IMR-90 (cell line): Measurements from ENCODE around the gene PCSK5. TPM values are rescaled to one million over a fixed set of nuclear protein-coding genes. Genes with fewer than 3 reads are reported as not detected.

ENCODE experiments used
- ATAC-seq: fragments of 200-7000 bp; cut with Tn5 transposase; 2 replicates; pipeline ENCODE4 v1.9.1; 2020; ENCODE audit warnings: low read depth, mild to moderate bottlenecking, moderate library complexity
- BruUV-seq: library from RNA; stranded (reverse); fragments of 400-500 nt; replicated peaks from 2 replicates; lab custom pipeline; 2021; lab: Mats Ljungman, UMichigan
- CTCF ChIA-PET: fragments of 300-600 bp; formaldehyde crosslinking; extraction: SDS; loops from one replicate; lab custom pipeline; 2021; ENCODE audit warnings: antibody characterized with exemption; lab: Yijun Ruan, JAX
- POLR2A ChIA-PET: fragments of 300-600 bp; sonication (Branson Sonifier 250); formaldehyde crosslinking; loops from one replicate; lab custom pipeline; 2022; ENCODE audit warnings: antibody characterized with exemption; ENCODE audit not compliant: unreplicated experiment; lab: Charles Lee
- DNase-seq: peaks from one replicate; pipeline ENCODE4 v3.0.0; 2013
- H2AFZ ChIP-seq: replicated peaks from 2 replicates; pipeline ENCODE3; 2013; ENCODE audit warnings: low read length, mild to moderate bottlenecking; ENCODE audit not compliant: poor library complexity
- H2AK5ac ChIP-seq: 2 replicates; pipeline ENCODE4 v1.6.1; 2013; ENCODE audit warnings: low read depth, low read length, inconsistent platforms
- H2AK9ac ChIP-seq: replicated peaks from 2 replicates; pipeline ENCODE3; 2013; ENCODE audit warnings: mild to moderate bottlenecking, low read depth, low read length, moderate library complexity; ENCODE audit not compliant: poor library complexity
- H2BK120ac ChIP-seq: 2 replicates; pipeline ENCODE4 v1.6.1; 2013; ENCODE audit warnings: low read depth, low read length, inconsistent platforms
- H2BK15ac ChIP-seq: 3 replicates; pipeline ENCODE4 v1.6.1; 2013; ENCODE audit warnings: low read depth, low read length, inconsistent platforms
- H2BK20ac ChIP-seq: 2 replicates; pipeline ENCODE4 v1.6.1; 2013; ENCODE audit warnings: low read depth, mild to moderate bottlenecking, inconsistent platforms, low read length, moderate library complexity
- H2BK5ac ChIP-seq: 2 replicates; pipeline ENCODE4 v1.6.1; 2013; ENCODE audit warnings: mild to moderate bottlenecking, low read depth, low read length, inconsistent platforms; ENCODE audit not compliant: poor library complexity, severe bottlenecking
- H3K14ac ChIP-seq: replicated peaks from 2 replicates; pipeline ENCODE4 v1.6.1; 2013; ENCODE audit warnings: low read depth, low read length, inconsistent platforms
- H3K18ac ChIP-seq: 2 replicates; pipeline ENCODE4 v1.6.1; 2013; ENCODE audit warnings: low read depth, low read length, control low read depth
- H3K23ac ChIP-seq: 2 replicates; pipeline ENCODE4 v1.6.1; 2013; ENCODE audit warnings: low read depth, low read length, inconsistent platforms
- H3K27ac ChIP-seq: 2 replicates; pipeline ENCODE4 v1.5.1; 2013; ENCODE audit warnings: mild to moderate bottlenecking, control low read depth, low read length; ENCODE audit not compliant: insufficient read depth
- H3K27me3 ChIP-seq: 2 replicates; pipeline ENCODE4 v1.6.1; 2013; ENCODE audit warnings: low read length; ENCODE audit not compliant: control insufficient read depth, insufficient read depth
- H3K36me3 ChIP-seq: 2 replicates; pipeline ENCODE4 v1.6.1; 2013; ENCODE audit warnings: low read length, mixed read lengths; ENCODE audit not compliant: control insufficient read depth, insufficient read depth
- H3K4ac ChIP-seq: 2 replicates; pipeline ENCODE4 v1.6.1; 2013; ENCODE audit warnings: low read depth, low read length, inconsistent platforms
- H3K4me1 ChIP-seq: 2 replicates; pipeline ENCODE4 v1.6.1; 2013; ENCODE audit warnings: low read length, mixed read lengths; ENCODE audit not compliant: control insufficient read depth, insufficient read depth
- H3K4me2 ChIP-seq: 2 replicates; pipeline ENCODE4 v1.6.1; 2013; ENCODE audit warnings: low read depth, mild to moderate bottlenecking, control low read depth, low read length, moderate library complexity
- H3K4me3 ChIP-seq: 2 replicates; pipeline ENCODE4 v1.5.1; 2013; ENCODE audit warnings: low read depth, mild to moderate bottlenecking, control low read depth, low read length, moderate library complexity; ENCODE audit not compliant: insufficient read depth
- H3K56ac ChIP-seq: 2 replicates; pipeline ENCODE4 v1.6.1; 2013; ENCODE audit warnings: low read length, inconsistent platforms; ENCODE audit not compliant: insufficient read depth; ENCODE audit errors: extremely low read depth
- H3K79me1 ChIP-seq, 2 experiments: 2 replicates each; pipeline ENCODE4 v1.6.1; 2013; ENCODE audit warnings: low read length in 2 of 2, inconsistent platforms in 1 of 2, low read depth in 1 of 2
- H3K9ac ChIP-seq: 2 replicates; pipeline ENCODE4 v1.6.1; 2013; ENCODE audit warnings: low read depth, low read length, control low read depth
- H3K9me1 ChIP-seq: 2 replicates; pipeline ENCODE4 v1.6.1; 2013; ENCODE audit warnings: low read length, inconsistent platforms; ENCODE audit not compliant: insufficient read depth
- H3K9me3 ChIP-seq: 2 replicates; pipeline ENCODE4 v1.6.1; 2013; ENCODE audit warnings: low read length; ENCODE audit not compliant: control insufficient read depth, insufficient read depth
- H4K20me1 ChIP-seq: 2 replicates; pipeline ENCODE4 v1.6.1; 2013; ENCODE audit warnings: low read length, inconsistent platforms; ENCODE audit not compliant: insufficient read depth
- H4K5ac ChIP-seq: 2 replicates; pipeline ENCODE4 v1.6.1; 2013; ENCODE audit warnings: mild to moderate bottlenecking, low read depth, low read length, control low read depth
- H4K8ac ChIP-seq, 2 experiments: 2 replicates each; pipeline ENCODE4 v1.6.1; 2013; ENCODE audit warnings: low read depth in 2 of 2, low read length in 2 of 2, control low read depth in 1 of 2, inconsistent platforms in 1 of 2
- H4K91ac ChIP-seq: 2 replicates; pipeline ENCODE4 v1.6.1; 2013; ENCODE audit warnings: low read depth, low read length, inconsistent platforms; ENCODE audit not compliant: insufficient read depth
- BHLHE40 ChIP-seq: fragments of 150-350 bp; IDR thresholded peaks from 2 replicates; pipeline ENCODE4 v1.6.1; 2016; ENCODE audit warnings: mild to moderate bottlenecking, low read depth, low read length
- CEBPB ChIP-seq: IDR thresholded peaks from 2 replicates; pipeline ENCODE4 v1.6.1; 2012; ENCODE audit warnings: low read depth, low read length, improper control_type of control experiment
- CHD1 ChIP-seq: IDR thresholded peaks from 2 replicates; pipeline ENCODE4 v1.6.1; 2012; ENCODE audit warnings: low read depth, low read length, improper control_type of control experiment
- FOS ChIP-seq: fragments of 150-350 bp; IDR thresholded peaks from 2 replicates; pipeline ENCODE4 v1.6.1; 2016; ENCODE audit warnings: low read depth, low read length
- MAFK ChIP-seq: IDR thresholded peaks from 2 replicates; pipeline ENCODE4 v1.6.1; 2012; ENCODE audit warnings: low read depth, low read length, improper control_type of control experiment
- MAZ ChIP-seq: IDR thresholded peaks from 2 replicates; pipeline ENCODE4 v1.6.1; 2012; ENCODE audit warnings: low read depth, mild to moderate bottlenecking, low read length, improper control_type of control experiment, moderate library complexity, borderline replicate concordance
- MXI1 ChIP-seq: IDR thresholded peaks from 2 replicates; pipeline ENCODE4 v1.6.1; 2012; ENCODE audit warnings: low read depth, mild to moderate bottlenecking, low read length, moderate library complexity, borderline replicate concordance
- NFE2L2 ChIP-seq: fragments of 150-350 bp; IDR thresholded peaks from 2 replicates; pipeline ENCODE4 v1.6.1; 2016; ENCODE audit warnings: low read depth, mild to moderate bottlenecking, low read length
- RAD21 ChIP-seq: IDR thresholded peaks from 2 replicates; pipeline ENCODE4 v1.6.1; 2012; ENCODE audit warnings: low read length, improper control_type of control experiment
- RFX5 ChIP-seq: IDR thresholded peaks from 2 replicates; pipeline ENCODE4 v1.8.0; 2012; ENCODE audit warnings: low read depth, mild to moderate bottlenecking, low read length, moderate library complexity
- WGBS, 2 experiments: methylation state at CpG; one replicate each; pipeline versions ENCODE4 v1.1.5 to v1.1.7; 2013; ENCODE audit warnings: missing lambda C conversion rate in 2 of 2; ENCODE audit not compliant: insufficient read length in 1 of 2; ENCODE audit errors: extremely low coverage in 2 of 2; 5-methylcytosine and 5-hydroxymethylcytosine counted together
- dilution Hi-C: fragments of 300-500 bp; cut with HindIII; formaldehyde crosslinking; loops from one replicate; pipeline ENCODE4 v1.14.3; 2018; ENCODE audit warnings: low sequenced_read_pairs; ENCODE audit not compliant: unreplicated experiment
- in situ Hi-C: fragments of 300-500 bp; cut with MboI; formaldehyde crosslinking; loops from 3 replicates; pipeline ENCODE4 v1.14.3; 2019; ENCODE audit warnings: low sequenced_read_pairs, inconsistent platforms, mixed read lengths
- intact Hi-C: fragments of 100-400 bp; cut with micrococcal nuclease; formaldehyde crosslinking; loops from 2 replicates; pipeline ENCODE4 v1.10.0; 2022
- polyA plus RNA-seq, 3 experiments: library from polyadenylated mRNA; depleted of rRNA; stranded (reverse); fragments of >200 nt; gene quantifications; 2 replicates each; pipeline ENCODE4 v1.2.3, GENCODE V29; 2012; ENCODE audit warnings: low replicate concordance in 1 of 3
- total RNA-seq: library from RNA; depleted of rRNA; stranded (reverse); fragments of >200 nt; gene quantifications from 2 replicates; pipeline ENCODE4 v1.2.3, GENCODE V29; 2012
- TF ChIP-seq, protein P1 (sequence below): fragments of 150-350 bp; IDR thresholded peaks from 2 replicates; pipeline ENCODE4 v1.6.1; 2016; ENCODE audit warnings: low read depth, mild to moderate bottlenecking, low read length, moderate library complexity, borderline replicate concordance
- TF ChIP-seq, protein P2 (sequence below): fragments of 150-350 bp; IDR thresholded peaks from 2 replicates; pipeline ENCODE4 v1.6.1; 2017; ENCODE audit warnings: mild to moderate bottlenecking, antibody characterized with exemption, low read length, low read depth
- TF ChIP-seq, protein P3 (sequence below): conservative IDR thresholded peaks from 2 replicates; pipeline ENCODE4 v1.5.1; 2012; ENCODE audit warnings: mild to moderate bottlenecking, low read depth, low read length, improper control_type of control experiment

Gene PCSK5
- total and polyA plus RNA-seq, 2 of the 4 experiments (the other 2 are of a cell fraction): 1.5 to 3.0 TPM

GRCh38 chr9:75878488-75878860 lies 12.0 kb upstream of the PCSK5 start:
- Histone ChIP-seq H3K9me1 (no peaks in the 10 kb centered on the region), H3K4ac (no peak overlapping the region), H3K27me3 (no peaks in the 10 kb centered on the region; the same call in 1 of the 2 replicates), H3K14ac (no peak overlapping the region), H3K27ac (no peak overlapping the region), H2AFZ (no peak overlapping the region), H2AK5ac (no peak overlapping the region), H2BK5ac (no peak overlapping the region), H3K9me3 (no peaks in the 10 kb centered on the region), H4K91ac (no peak overlapping the region), H3K18ac (no peak overlapping the region), H4K20me1 (no peaks in the 10 kb centered on the region), H2BK20ac (no peak overlapping the region), H4K8ac (no peak overlapping the region), H3K56ac (no peak overlapping the region), H2BK120ac (no peak overlapping the region), H3K4me3 (no peak overlapping the region), H2BK15ac (no peak overlapping the region), H4K5ac (no peak overlapping the region), H3K23ac (no peak overlapping the region), H2AK9ac (no peak overlapping the region), H3K36me3 (no peaks in the 10 kb centered on the region), H3K9ac (no peak overlapping the region), H3K4me1 (no peaks in the 10 kb centered on the region), H3K79me1 (no peaks in the 10 kb centered on the region), H3K4me2 (no peak overlapping the region)
- no peak for DNase-seq
- ATAC-seq: no peak
- ChIA-PET POLR2A (no interaction called here), CTCF (interaction anchor here (1.1 to 1.4 kb wide), 2 partner anchors 11 to 12 kb away, joined by 3 read pairs; no protein-coding TSS in a partner anchor)
- no CpG with 5 or more reads among the region's 2 CpGs for WGBS, 2 experiments
- dilution Hi-C loops (no loop called here), intact Hi-C loops (no loop called here), in situ Hi-C loops (loop anchor here (25.0 kb wide), 1 partner anchor 834 kb away; no protein-coding TSS in a partner anchor)
- BruUV-seq: no TSS peak
- TF ChIP-seq, protein P1, sequence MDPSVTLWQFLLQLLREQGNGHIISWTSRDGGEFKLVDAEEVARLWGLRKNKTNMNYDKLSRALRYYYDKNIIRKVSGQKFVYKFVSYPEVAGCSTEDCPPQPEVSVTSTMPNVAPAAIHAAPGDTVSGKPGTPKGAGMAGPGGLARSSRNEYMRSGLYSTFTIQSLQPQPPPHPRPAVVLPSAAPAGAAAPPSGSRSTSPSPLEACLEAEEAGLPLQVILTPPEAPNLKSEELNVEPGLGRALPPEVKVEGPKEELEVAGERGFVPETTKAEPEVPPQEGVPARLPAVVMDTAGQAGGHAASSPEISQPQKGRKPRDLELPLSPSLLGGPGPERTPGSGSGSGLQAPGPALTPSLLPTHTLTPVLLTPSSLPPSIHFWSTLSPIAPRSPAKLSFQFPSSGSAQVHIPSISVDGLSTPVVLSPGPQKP: no peak
- TF ChIP-seq RAD21 (no peak), RFX5 (no peak), FOS (no peak), BHLHE40 (no peak), CHD1 (no peak), NFE2L2 (no peak), MAZ (no peak), MXI1 (no peak), CEBPB (no peak), MAFK (no peak)
- TF ChIP-seq, protein P2, sequence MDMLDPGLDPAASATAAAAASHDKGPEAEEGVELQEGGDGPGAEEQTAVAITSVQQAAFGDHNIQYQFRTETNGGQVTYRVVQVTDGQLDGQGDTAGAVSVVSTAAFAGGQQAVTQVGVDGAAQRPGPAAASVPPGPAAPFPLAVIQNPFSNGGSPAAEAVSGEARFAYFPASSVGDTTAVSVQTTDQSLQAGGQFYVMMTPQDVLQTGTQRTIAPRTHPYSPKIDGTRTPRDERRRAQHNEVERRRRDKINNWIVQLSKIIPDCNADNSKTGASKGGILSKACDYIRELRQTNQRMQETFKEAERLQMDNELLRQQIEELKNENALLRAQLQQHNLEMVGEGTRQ: no peak
- TF ChIP-seq, protein P3, sequence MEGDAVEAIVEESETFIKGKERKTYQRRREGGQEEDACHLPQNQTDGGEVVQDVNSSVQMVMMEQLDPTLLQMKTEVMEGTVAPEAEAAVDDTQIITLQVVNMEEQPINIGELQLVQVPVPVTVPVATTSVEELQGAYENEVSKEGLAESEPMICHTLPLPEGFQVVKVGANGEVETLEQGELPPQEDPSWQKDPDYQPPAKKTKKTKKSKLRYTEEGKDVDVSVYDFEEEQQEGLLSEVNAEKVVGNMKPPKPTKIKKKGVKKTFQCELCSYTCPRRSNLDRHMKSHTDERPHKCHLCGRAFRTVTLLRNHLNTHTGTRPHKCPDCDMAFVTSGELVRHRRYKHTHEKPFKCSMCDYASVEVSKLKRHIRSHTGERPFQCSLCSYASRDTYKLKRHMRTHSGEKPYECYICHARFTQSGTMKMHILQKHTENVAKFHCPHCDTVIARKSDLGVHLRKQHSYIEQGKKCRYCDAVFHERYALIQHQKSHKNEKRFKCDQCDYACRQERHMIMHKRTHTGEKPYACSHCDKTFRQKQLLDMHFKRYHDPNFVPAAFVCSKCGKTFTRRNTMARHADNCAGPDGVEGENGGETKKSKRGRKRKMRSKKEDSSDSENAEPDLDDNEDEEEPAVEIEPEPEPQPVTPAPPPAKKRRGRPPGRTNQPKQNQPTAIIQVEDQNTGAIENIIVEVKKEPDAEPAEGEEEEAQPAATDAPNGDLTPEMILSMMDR: no peak
